Activated CD8-positive, alpha-beta memory T cell treated with anti-CD3 and anti-CD28 coated beads, Interleukin-2, amount 50 U/mL, for 4 hours (primary cell): ENCODE measurements around the gene CLIP2.
"Not testable (repeated sequence)": the region's sequence is repeated elsewhere in the genome, so short reads cannot be mapped to it uniquely, and the experiment has no call there.

Experiments used
- DNase-seq: peaks from one replicate; pipeline ENCODE4 v3.0.0-alpha.2; 2020

CLIP2 gene

DNA sequence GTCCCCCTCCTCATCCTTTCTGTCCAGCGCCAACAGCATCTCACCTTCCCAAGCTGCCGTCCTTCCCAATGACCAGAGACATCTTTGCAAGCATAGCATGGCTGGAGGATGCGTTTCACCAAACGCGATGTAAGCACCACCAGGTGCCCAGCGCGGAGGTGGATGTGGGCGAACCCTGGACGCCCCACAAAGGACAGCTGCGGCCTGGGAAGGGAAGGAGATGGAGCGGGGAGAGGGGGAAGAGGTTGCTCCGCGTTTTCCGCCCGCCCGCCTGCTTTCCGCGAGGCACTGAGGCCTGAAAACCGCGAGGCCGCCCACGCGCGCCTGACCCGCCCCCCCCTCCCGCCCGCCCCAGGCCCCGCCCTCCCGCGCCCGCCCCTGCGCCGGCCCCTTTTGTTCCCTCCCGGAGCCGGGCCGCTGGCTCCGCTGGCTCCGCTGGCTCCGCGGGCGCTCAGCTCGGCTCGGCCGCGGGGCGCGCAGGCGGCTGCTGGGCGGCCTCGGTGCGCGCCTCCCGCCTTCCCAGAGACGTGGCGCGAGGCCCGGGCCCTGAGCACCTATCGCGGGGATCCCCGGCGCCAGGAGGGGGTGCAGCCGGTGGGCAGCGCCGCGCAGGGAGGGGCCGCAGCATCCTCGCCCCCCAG is at the start of gene CLIP2:
Gene CLIP2 (plus strand): TSS at position 390 of the 641 bp plus-strand sequence. CDS start 28,140 bp downstream, outside the sequence.
- DNase-seq: peak; percentile 78

DNA sequence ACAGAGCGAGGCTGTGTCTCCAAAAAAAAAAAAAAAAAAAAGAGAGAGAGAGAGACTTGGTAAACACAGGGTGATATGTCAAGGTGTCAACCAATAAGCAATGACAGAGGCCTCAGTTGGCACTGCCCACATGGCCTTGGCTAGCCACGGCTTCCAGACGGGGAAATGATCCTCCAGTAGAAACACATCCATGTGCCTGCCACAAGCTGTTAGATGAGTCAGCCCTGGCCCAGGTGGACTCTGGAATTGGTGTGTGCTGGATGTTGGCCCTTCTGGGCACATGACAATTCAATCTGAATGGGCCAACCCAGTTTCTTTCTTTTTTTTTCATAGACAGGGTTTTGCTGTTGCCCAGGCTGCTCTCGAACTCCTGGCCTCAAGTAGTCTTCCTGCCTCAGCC is 48.7 kb upstream of the CLIP2 start:
- DNase-seq: no peak

DNA sequence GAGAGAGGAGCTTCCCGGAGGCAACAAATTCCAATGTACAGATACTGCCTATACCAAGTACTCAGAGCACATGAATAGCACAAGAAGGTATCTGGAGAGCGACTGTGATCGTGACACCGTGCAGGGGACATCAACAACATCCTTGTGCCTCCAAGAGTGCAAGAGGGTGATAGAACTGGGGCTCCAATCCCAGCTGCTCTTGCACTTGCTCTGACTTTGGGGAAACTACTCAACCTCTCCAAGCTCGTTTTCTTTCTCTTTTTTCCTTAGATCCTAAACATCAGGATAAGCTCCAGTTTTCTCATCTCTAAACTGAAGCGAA is 47.1 kb upstream of the CLIP2 start:
- DNase-seq: no peak

DNA sequence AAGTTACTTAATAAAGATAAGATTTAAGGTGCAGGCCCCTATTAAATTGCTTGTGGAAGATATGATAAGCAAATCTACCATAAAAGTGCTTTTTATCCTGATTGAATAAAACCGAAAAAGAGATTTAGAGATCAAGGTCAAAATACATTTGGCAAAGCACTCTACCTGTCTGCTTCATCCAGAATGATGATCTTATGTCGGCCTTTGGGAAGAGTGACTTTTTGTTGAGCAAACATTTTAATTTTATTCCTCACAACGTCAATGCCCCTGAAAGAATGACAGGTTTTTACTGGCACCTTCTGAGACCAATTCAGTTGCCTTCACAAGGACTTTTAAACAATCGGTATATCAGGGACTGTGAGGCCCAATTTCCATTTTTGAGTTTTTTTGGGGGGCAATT is 42.7 kb upstream of the CLIP2 start:
- DNase-seq: no peak

DNA sequence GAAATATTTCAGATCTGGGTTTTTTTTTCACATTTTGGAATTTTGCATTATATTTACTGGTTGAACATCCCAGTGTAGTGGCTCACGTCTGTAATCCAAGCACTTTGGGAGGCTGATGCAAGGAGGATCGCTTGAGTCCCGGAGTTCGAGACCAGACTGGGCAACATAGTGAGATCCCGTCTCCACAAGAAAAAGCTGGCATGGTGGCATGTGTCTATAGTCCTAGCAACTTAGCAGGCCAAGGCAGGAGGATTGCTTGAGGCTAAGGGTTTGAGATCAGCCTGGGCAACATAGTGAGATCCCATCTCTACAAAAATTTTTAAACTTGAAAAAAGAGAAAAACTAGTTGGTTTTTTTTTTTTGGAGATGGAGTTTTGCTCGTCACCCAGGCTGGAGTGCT is 41.1 kb upstream of the CLIP2 start:
- no peak for DNase-seq

DNA sequence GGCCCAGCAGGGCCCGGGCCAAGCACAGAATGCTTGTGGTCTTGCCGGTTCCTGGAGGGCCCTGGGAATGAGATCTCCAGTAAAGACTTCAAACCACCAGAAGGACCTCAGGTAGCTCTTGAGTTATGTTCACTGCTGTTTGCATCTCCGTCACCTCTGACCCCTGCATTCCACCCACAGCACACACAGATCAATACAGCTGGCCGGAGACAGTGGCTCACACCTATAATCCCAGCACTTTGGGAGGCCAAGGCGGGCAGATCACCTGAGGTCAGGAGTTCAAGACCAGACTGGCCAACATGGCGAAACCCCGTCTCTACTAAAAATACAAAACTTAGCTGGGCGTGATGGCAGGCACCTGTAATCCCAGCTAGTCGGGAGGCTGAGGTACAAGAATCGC is 40.1 kb upstream of the CLIP2 start:
- not testable (repeated sequence) for DNase-seq

DNA sequence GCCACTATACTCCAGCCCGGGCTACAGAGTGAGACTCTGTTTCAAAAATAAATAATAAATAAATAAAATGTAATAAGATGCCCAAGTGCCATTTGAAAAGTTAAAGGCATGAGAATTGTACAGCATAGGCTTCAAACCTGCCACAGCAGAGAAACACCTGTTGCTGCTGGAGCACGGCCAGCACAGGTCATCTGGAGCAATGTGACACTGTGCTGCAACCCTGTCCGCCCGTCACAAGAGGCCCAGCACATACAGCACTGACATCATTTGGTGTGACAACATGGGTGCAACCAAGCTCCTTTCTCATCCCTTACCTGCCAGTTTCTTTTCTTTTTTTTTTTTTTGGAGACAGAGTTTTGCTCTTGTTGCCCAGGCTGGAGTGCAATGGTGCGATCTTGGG is 36.3 kb upstream of the CLIP2 start:
- DNase-seq: no peak

DNA sequence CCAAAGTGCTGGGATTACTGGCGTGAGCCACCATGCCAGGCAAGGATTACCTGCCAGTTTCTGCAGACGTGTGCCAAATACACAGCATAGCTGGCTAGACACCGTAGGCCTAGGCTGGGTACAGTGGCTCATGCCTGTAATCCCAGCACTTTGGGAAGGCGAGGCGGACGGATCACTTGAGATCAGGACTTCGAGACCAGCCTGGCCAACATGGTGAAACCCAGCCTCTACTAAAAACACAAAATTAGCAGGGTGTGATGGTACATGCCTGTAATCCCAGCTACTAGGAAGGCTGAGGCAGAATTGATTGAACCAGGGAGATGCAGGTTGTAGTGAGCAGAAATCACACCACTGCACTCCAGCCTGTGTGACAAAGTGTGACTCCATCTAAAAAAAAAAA is 35.9 kb upstream of the CLIP2 start:
- DNase-seq: no peak

DNA sequence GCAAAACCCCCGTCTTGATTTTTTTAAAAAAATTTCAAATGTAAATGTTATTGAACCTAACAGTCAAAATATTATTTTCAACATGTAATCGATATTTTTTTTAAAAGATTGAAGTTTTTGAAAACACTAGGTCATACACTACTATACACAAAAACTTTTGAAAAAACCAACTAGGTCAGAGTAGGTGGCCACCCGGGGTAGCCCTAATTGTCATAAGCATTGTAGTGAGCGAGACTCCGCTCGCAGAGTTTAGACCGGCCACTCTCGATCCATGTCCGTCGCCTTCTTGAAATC is 35.4 kb upstream of the CLIP2 start:
- no peak for DNase-seq

DNA sequence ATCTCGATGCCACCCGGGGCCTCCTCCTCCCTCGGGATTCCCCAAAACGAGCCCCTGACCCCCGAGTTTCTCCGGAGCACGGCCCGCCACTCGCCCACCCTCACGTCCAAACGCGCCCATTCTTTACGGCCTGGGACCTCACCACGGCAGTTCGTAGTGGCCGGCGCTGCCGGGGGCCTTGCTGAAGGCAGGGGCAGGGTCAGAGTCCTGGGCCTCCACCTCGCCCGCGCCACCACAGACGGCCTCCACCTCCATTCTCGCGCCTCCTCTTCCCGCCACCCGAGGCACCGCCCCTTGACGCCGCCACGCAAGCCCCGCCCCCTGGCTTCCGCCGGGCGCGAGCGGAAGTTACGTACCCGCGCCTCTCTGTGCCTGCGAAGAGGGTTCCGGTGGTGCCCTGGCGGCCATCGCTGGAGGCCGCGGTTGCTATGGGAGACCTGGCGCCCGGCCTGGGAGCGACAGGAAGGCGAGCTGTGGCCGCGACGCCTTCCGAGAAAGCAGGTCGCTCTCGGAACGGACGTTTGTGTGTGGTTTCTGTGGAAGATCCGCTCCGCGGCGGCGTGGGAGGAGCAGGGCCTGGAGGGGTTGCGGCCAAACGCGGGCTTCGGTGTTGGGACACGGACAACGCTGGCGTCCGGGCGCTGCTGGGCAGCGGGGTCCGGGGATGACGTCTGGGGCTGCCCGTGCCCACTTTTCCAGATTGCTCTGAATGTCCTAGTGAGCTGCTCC is 34.9 kb upstream of the CLIP2 start, which contains the start of gene RFC2:
Gene RFC2 (minus strand): TSS at position 271 of the 729 bp plus-strand sequence. CDS start 16 bp downstream, at position 255.
- DNase-seq: peak; percentile 97

DNA sequence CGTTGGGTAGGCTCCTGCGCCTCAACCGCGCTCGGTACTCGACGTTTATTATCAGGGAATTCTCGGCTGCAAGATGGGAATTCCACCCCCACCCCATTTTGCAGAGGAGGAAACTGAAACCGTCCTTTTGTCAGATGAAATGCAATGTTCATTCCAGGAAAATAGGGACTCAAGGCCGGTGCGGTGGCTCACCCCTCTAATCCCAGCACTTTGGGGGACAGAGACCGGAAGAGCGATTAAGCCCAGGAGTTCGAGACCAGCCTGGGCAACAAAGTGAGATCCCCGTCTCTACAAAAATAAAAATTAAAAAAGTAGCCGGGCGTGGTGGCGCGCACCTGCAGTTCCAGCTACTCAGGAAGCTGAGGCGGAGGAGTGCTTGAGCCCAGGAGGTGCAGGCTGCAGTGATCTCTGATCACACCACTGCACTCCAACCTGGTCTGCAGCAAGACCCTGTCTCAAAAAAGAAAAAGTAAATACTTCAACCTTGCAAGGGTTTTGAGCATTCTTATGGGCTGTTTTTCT is 34.3 kb upstream of the CLIP2 start:
- no peak for DNase-seq

DNA sequence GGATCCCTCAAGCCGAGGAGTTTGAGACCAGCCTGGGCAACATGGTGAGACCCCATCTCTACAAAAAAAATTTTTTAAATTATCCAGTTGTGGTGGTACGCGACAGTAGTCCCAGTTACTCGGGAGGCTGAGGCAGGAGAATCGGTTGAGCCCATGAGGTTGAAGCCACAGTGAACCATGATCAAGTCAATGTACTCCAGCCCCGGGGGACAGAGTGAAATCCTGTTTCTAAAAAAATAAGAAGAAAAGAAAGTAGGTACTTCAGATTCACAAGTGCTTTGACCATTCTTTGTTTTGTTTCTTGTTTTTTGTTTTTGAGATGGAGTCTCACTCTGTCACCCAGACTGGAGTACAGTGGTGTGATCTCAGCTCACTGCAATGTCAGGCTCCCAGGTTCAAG is 33.7 kb upstream of the CLIP2 start:
- DNase-seq: not testable (repeated sequence)

DNA sequence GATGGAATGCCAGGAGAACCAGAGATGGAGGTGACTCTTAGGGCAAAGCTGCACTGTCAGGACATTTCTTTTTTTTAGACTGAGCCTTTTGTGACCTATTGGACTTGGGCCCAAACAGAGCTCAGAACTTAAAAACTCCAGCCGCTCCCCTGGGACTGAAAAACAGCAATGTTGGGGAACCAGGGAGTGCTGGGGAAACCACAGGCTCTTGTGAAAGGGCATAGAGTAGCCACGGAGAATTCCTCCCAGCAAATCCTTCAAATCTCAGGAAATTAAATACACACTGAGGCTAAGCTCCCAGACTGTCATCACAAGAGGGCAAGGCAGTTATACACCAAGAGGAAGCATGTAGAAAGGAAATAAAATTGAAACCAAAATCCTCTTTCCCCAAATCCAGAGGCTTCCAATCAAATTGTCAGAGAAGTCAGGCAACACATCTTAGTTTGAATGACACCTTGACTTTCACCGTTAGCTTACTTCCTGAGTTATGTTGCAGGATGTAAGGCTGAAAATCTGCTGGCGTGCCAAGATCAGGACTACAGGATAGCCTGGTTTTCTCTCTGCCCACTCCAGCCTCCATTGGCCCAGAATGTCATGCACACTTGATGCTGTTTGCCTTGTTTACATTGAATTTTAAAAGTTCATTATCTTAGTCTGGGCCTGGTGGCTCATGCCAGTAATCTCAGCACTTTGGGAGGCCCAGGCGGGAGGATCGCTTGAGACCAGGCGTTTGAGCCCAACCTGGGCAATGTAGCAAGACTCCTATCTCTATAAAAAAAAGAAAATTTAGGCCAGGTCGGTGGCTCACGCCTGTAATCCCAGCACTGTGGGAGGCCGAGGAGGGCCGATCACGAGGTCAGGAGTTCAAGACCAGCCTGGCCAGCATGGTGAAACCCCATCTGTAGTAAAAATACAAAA is 32.5 kb upstream of the CLIP2 start:
- no peak for DNase-seq

DNA sequence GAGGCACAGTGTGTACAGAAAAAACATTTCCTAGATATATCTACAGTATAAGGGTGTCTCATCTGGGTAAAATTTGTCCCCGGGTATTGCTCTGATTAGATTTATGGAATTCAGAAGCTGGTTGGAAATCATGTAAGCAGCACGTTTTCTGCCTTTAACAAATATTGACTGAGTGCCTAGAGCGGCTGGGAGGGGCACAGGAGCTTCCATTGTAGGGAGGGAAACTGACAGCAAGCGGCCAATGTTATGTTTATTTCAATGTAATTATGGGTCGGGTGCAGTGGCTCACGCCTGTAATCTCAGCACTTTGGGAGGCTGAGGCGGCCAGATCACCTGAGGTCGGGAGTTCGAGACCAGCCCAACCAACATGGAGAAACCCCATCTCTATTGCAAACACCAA is 30.6 kb upstream of the CLIP2 start:
- DNase-seq: no peak

DNA sequence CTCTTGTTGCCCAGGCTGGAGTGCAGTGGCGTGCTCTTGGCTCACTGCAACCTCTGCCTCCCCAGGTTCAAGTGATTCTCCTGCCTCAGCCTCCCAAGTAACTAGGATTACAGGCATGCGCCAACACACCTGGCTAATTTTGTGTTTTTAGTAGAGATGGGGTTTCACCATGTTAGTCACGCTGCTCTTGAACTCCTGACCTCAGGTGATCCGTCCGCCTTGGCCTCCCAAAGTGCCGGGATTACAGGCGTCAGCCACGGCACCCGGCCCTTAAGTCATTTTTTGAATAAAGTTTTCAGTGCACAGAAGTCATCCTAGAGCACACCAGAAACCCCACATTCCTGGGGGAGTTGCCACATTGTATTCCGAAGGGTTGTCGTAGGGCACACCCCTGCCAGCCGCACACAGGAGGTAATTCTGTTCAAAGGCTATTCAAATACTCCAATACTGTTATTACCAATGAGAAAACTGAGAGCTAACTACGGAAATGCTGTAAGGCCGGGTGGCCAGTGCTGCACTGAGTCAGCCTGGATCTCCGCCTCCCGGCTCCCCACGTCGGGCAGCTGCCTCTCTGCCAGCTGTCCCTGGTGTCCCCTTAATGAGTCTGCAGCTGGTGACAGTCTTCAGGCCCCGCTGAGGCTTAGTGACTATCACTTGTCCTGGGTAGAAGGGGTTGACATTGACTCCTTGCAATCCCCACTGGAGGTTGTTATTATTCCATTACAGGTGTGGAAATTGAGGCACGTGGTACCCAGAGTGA is 26.4 kb upstream of the CLIP2 start:
- no peak for DNase-seq

DNA sequence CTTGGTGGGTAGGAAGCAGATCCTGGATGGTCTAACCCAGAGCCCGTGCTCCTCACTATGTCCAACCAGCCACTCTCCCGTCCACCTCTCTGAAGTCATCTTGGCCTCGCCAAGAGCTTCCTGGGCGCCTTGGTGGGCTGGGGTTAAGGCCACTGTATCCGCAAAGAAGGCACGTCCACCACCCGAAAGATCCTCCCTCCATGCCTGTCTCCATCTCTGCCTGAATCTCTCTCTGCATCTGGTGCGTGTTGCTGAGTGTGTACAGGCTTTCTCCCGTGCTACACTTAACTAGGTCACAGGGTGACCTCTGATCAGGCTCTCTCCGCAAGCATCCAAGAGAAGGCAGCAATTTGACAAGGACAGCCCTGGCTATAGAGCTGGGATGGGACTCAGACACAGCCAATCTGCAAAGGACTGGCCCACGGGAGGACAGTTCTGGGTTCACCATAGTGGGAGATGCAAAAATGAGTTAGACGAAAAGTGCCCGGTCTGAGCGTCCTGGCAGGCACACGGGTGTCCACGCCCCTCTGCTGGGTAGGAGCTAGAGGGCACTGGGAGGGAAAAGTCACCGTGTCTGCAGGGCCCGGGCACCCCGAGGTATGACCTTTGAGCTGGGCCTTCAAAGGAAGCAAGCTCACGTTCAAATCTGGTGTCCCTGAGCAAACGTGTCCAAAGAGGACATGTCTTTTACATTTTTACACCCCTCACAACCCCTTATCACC is 25.6 kb upstream of the CLIP2 start:
- DNase-seq: no peak

DNA sequence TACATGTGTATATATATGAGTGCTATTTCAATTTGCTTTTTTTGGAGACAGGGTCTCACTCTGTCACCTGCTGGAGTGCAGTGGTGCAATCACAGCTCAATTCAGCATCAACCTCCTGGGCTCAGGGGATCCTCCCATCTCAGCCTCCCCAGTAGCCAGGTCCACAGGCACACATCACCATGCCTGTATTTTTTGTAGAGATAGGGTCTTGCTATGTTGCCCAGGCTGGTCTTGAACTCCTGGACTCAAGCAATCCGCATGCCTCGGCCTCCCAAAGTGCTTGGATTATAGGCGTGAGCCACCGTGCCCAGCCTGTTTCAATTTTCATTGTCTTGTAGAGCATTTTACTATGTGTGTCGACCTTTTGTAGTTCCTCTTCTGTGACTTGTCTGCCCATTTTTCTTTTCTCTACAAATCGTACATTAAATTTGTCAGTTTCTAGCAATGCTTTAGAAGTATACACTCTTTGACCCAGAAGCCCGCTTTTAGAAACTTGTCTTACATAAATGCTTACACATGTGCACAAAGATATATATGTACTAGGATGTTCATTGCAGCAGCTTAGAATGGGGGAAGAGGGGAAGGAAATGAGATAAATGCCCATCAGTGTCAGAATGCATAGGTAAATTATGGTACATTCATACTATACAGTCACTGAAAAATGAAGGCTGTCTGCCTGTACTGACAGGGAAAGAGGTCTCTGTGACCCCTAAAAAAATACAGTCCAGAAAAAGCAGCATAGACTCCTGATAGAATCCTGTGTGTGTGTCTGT is 22.8 kb upstream of the CLIP2 start:
- no peak for DNase-seq

DNA sequence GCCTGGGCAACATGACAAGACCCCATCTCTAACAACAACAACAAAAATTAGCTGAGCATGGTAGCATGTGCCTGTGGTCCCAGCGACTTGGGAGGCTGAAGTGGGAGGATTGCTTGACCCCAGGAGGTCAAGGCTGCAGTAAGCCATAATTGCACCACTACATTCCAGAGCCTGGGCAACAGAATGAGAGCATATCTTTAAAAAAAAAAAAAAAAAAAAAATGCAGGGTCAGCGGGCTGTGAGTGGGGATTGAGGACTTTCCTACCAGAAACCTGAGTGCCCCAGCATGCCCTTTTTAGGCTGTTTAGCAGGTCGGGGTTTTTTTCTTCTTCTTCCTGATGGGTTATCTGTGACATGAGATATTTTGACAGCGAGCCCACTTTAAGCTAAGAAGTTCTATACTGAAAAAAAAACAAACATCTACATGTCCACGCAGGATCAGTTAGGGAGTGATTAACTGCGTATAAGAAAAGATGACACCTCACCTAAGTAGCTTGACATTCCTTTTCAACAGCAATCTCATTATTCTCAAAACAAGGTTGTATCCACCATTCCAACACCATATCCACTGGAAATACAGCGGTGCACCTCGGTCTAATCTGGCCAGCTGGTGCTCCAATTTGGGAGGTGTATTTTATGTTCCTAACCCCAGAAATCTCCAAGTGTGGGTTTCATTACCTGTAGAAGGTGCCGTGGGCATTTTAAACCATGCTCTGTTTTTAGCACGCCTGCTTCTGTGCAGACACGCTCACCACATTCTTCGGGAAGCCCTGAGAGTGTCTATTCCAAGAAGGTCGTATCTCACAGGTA is 21.2 kb upstream of the CLIP2 start:
- DNase-seq: no peak

DNA sequence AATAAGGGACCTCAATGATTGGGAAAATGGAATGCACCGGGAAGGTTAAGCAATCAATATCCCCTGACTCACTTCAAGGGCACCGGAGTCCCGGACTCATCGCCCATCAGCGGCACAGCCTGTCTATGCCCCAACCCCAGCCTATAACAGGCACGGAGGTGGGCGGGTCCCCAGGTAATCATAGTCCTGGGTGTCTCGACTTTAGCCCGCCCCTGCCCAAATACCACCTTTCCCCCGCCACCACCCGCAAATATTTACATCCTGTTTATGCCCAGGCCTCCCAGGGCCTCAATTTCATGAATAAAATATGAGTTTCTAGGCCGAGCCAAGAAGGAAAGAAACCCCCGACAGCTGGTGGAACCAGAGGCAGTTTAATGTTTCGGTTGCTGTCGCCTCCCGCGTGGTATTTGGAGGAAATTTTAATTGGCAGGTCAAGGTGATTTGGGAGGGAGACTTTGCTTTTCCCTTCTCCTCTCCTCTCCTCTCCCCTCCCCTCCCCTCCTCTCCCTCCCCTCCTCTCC is 19.4 kb upstream of the CLIP2 start:
- peak; percentile 60 for DNase-seq

DNA sequence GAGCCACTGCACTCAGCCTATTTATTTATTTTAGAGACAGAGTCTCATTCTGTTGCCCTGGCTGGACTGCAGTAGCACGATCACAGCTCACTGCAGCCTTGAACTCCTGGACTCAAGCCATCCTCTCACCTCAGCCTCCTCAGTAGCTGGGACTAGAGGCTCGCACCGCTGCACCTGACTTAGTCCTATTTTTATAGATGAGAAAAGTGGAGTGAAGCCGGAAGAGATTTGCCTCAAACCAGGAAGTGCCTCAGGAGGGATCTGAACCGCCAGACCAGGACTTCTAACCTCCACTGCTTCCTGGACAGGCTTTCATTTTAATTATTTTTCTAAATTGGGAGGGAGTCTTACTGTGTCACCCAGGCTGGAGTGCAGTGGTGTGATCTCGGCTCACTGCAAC is 17.5 kb upstream of the CLIP2 start:
- DNase-seq: no peak
